GM21423 (cell line): Measurements from ENCODE around the gene STK24.

Experiments used
- ATAC-seq: cut with Tn5 transposase; IDR thresholded peaks from one replicate; pipeline ENCODE4 v1.9.1; 2021; ENCODE audit warnings: mild to moderate bottlenecking, moderate library complexity; ENCODE audit not compliant: unreplicated experiment

The STK24 gene

DNA sequence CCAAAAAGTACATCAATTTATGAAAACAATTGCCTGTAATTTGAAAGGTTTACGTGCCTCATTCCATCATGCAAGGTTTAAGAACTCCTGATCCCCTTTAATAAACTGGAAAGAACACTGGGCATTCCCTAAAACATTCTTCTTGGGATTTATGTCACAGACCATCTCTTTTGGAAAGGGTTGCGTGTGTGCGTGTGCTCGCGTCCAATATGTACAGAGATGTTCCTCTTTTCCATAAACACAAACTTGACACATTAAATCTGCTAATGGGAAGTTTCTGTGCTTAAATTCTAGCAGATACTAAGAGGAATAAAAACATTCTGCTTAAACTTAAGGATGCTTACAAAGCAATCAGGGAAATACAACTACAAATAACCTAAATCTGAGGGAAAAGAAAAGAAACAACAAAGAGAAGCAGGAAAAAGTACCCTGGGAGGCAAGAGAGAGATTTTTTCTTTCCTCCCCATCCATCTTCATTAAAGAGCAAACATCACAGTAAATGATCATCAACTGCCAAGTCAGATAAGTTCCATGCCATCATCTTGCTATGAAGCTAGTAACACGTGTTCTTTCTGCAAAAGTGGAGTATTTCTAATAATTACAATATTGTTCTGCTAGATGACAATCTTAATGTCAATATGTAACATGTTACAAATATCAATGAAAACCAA, 83.7 kb downstream of the STK24 start:
- no peak for ATAC-seq

DNA sequence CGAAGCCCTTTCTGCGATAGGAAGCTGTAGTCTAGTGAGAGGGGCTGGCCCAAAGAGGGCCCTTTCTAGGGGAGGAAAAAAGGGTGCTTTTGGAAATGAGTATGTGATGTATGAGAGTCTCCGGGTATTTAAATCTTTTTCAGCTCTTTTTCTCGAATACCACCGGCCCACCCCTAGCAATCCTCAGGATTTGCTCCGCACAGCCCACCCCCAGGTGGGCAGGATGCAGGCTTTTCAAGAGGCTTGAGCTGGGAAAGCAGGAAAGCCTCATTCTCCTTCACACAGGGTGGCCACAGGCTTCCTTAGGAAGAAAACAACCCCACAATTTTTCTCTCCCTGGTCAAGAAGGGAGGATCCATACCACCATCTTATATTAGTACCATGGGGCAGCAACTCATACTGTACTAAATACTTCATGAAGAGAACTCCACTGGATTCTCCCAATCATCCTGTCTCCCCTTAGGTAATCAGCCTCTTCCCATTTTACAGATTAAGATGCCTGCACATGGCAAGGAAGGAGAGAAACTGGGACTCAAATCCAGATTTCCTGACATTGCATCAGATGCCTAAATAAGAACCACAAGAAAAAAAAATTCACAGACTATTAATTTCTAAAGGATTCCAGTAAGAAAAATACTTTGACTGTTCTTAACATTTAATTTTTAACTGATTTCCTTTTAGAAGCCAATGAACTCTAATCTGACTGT, 84.4 kb downstream of the STK24 start:
- no peak for ATAC-seq

DNA sequence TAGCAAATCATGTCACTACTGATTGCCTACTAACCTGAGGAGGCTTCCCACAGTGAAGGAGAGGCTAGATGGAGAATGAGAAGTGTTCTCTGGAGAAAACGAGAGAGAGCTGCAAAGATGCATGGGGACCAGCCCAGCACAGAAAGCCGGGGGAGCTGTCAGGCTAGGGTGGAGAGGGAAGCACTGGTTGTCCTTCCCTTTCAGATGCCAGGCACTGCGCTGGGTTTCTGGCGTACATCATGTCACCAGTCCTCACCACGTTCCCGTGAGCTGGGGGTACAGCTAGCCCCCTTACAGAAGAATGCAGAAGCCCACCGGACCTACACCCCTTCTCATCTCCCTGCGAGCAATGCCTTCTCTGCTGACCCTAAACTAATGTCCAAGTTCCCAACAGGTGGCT, 86.0 kb downstream of the STK24 start:
- no peak for ATAC-seq

DNA sequence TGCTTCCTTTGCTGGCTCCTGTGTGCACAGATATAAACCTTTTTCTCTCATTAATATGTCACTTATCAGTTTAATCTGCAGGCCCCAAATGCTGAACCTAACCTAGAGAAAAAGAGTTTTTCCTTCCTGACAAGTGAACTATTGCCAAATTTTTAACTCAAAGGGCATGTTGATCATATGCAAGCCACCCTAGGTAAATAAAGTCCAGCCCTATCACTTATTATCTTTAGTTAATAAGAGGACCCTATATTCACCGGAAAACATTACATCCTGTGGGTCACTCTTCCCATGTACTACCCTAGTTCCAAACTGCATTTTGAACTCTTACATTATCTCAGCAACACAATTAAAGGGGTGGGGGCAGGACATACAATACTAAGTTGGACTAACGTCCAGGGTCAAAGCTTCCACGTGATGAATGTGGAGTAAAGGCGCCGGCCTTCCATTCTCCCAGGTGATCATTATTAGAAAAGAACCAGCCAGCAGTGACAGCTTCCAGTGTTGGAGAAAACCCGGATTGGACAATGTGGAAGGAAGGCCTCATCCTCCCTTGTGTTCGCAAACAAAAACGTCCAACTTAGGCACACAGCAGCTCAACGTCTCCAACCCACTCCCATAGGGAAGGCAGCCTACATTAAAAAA, 86.6 kb downstream of the STK24 start:
- no peak for ATAC-seq

DNA sequence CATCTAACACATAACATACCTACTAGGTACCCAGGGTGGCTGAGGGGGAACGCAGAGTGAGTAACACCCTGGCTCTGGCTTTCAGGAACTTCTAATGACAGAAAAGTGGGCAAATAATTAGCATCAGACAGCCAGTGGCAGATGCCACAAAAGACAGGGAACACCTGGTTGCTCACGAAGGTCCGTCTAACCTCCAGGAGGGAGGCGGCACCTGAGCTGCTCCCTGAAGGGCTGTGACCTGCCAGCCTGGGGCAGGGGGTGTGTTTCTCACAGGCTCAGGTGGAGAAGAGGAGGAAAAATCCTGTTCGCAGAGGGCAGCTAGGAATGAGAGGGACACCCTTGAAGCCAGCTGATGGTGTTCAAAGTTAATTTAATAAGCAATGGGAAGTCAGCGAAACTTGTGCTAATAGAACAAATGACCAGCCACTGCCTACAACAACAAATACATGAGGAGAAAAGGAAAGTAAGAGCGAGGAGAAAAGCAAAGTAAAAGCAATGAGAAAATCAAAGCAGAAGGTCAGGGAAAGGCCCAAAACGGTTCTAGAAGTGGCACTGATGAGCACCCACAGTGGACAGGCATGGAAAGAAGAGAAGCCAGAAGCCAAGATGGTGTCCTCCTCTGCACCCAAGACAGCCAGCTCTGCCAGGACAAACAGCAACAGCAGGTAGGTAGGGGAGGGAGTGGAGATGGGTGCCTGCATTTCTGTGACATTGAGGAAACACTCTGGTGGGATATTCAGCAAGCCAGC, 87.3 kb downstream of the STK24 start:
- no peak for ATAC-seq

DNA sequence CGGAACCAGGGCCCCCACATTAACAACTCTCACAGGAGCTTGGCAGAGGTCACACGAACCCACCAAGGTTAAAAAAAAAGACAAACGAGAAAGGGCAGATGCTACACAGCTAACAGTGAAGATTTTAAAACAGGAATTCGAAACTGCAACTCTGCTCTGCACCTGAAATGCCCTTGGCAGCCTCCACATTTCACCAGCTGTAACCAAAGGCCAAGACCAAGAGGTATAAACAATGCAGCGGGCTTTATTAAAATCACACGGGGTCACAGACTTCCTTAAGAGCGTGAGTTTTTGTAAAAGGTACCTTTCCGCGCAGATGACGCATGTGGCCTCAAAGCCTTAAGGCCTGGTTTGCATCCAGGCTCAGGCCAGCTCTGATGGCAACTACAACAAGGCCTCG, 88.2 kb downstream of the STK24 start:
- ATAC-seq: peak; percentile 54

DNA sequence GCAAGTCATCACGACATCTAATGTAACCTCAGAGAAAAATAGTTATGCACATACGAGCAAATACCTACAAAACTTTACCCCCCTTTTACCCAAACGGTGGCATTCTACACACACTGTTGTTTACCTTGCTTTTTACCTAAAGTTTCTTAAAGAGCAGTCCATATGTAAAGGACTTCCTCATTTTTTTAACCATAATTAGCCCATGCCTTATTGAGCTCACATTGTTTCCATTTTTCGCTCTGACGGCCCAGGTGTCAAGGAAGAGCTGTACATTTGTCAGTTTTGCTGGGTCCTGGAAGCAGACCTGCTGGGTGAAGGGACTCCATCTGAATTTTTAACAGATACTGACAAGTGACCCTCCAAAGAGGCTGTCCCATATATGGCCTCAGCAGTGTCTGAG, 89.4 kb downstream of the STK24 start:
- ATAC-seq: no peak

DNA sequence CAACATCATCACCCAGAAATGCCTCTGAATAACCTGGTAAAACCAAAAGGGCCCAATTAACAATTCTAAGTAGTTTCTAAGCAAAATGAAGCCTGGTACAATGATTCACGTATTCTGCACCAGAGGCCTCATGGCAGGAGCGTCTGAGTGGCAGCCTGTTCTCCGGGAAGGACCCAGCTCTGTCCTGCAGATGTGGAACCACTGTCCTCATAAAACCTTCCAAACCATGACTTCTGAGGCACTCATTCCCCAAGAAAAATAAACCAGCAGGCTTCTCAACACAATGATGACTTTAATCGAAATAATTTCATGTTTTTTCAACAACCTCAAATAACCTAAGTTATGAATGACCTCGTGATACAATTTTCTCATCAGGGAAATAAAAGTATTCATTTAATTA, 89.9 kb downstream of the STK24 start:
- ATAC-seq: no peak

DNA sequence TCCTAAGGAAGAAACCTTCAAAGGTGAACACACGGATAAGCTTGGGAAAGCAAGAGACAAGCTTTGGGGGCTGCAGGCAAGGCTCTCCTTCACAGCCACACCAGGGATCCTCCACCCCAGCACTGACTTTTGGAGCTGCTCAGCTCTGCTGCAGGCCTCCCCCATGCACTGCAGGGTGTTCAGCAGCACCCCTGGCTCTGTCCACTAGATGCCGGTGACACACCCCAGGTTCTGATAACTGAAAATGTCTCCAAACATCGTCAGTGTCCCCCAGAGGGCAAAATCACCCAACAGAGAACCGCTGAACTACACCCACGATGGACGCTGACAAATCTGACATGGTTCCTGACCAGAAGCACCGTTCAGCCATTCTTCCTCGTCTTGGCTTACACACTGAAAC, 90.5 kb downstream of the STK24 start:
- ATAC-seq: no peak

DNA sequence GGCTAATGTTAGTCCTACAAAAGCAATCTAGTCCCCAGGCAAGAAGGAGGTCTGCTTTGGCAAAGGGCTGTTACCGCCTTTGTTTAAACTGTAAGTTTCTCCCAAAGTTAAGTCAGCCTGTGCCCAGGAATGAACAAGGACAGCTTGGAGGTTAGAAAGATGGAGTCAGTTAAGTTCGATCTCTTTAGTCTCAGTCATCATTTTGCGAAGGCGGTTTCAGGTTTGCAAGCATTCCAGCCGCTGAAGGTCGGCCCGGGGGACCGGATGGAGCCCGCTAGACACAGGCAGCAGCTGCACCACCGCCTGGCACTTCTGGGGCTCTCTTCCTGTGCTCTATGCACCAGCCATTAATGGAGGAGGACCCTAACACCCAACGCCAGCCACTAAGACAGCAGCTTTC, 91.3 kb downstream of the STK24 start:
- no peak for ATAC-seq

DNA sequence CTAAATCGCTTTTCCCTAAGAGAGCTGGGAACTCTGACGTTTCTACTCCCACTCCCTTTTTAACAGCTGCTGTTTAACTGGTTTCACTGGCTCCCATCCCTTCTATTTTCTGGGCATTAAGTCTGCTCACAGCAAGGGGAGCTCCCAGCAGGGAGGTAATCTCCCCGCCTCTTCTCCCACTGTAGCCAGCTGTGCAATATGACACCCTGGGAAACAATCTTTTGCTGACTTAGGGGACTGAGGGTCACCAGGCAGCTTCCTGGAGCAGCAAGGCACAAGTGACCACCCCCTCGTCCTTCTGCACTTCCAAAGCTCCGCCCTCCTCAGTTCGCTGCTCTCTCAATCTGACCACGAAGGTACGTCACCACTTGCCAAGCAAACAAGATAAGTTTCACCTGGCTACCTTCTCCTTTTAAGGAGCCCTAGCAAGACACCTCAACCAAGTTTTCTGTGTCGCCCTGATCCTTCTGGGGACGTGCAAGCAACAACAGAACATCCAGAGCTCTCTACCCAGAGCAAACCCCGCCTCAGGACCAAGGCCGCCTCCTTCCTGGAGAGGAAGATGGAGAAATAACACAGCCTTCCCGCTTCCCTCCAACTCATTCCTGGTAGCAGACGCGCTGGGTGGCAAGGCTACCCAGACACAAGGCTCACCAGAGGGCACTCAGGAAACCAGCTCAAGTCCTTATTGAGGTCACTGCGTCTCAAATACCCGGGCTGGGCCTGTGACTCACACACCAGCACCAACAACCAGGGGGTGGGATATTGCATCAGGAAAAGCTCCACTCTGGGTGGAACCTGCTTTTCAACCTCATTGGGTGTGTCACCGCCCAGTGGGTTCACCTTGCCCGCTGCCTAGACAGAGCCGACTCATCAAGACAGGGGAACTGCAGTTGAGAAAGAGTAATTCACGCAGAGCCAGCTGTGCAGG, 92.4 kb downstream of the STK24 start:
- peak; percentile 49 for ATAC-seq

DNA sequence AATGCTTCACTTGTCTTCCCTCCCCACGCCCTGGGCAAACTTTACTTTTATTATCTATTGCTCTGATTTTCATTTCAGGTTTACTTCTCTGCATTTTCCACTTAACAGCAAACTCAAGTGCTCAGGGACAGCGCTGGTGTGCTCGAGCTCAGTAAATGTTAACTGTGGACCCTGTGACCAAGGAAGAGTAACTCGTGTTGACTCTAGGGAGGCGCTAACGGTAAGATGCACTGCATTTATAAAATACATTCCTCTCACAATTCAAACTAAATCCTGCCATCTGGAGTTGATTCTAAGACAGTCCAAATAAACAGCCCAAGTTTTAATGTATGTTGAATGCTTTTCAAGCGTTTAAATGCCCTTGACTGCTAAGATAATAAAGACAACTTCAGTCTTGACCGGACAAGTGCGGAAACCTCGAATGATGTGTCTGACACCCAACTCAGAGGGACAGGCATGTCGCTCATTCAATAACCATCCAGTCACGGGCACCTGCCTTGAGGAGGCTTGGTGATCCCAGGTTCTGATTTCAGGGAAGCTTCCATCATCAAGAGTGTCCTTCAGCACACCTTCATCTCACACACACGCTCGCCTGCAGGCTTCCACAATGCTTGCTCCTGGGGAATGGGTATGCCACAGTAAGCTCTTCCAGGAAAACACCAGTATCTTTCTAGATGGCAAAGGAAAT, 93.2 kb downstream of the STK24 start:
- ATAC-seq: no peak

DNA sequence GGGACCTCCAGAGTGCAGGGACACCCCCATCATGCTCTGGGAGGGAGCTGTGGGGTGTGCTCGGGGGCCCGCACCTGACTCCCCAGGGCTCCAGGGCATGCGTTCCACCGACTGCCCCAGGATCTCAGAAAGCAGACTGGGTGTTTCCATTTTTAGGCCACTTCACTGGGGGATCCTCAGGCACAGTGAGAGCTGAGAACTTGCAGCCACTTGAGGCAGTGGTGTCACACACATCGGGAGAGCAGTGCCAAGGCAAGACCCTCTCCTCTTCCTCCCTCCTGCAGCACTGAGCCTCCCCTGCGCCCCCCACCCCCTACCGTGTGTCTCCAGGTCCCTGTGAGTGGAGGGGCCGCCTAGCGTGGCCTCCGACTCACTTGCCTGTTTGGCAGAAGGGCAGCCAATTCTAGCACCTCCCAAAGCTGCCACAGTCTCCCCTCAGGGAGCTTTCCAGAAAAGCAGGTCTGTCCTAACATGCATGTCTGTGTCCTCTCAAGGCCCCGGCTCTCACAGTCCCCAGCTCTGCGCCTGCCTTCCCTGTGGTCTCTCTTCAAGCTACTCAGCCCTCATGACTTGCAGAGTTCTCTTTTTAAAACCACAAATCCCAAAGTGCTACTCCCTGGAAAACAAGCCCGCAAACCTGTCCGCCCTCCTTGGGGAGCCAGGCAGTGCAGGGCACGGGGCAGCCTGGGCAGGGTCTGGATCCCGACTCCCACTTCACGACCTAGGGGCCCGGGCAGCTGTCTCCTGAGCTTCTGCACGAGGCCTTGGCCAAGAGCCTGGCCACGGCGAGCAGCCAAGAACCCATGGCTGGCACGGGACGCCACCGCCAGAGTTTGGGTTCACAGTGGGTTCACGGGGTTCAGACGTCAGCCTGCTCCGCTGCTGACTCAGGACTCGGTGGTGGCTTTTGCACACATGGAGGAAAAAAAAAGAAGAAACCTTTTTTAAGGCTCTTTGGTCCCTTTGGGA, 94.1 kb downstream of the STK24 start:
- ATAC-seq: no peak

DNA sequence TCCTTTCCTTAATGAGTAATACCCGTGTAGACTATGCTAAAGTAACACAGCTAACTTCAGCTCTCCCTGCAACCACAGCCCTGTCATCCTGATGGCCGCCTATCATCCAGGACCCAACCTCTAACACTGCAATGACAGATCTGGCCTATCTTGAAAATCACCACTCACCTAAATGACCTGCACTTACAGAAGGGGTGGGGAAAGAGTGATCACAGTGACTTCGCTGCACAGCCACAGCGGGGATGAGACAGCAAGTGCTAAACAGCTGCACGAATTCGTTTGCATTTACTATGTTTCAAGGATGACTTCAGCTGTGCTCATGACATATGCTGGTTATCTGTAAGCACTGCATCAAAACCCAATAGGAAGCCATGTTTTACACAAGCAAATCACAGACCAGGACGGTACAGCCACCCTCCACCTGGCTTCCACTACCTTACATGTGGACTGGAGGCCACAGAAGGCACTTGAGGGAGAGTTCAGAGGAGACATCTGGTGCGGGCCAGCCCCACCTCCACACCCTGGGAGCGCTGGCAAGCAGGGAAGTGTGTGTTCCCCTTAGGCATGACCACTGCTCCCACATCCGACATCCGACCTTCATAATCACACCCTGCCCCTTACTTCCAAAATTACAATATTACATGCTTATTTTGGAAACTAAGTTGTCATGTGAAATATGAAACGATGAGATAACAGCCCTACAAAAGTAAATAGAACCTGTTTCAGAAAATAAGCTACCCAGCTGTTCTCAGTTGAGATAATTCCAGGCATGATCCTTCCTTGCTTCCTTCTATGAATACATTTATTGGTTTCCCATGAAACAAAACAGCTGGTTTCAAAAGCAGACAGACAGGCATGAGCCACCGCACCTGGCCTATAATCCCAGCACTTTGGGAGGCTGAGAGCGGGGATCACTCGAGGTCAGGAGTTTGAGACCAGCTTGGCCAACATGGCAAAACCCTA, 95.7 kb downstream of the STK24 start:
- ATAC-seq: no peak

DNA sequence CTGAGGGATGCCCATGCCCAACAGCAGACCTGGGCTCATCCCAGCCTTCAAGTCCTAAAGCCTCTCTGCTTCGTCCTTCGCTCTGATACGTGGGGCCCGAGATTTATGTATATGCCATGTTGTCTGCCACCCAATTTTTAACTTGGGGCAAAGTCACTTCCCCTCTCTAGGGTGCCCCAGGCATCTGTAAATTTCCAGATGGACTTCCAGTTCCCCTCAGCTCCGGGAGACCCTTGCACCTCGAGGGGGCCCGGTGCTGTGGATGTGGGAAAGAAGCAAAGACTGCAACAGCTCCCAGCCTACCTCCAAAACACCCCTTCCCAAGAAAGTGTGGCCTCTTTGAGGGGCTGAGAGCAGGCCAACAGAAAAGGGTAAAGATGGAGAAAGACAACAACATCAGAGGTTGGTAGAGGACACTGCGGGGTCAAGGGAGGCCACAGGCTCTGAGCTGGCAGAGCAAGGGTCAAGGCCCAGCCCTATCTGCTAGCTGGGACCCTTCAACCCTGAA, 97.4 kb downstream of the STK24 start:
- no peak for ATAC-seq

DNA sequence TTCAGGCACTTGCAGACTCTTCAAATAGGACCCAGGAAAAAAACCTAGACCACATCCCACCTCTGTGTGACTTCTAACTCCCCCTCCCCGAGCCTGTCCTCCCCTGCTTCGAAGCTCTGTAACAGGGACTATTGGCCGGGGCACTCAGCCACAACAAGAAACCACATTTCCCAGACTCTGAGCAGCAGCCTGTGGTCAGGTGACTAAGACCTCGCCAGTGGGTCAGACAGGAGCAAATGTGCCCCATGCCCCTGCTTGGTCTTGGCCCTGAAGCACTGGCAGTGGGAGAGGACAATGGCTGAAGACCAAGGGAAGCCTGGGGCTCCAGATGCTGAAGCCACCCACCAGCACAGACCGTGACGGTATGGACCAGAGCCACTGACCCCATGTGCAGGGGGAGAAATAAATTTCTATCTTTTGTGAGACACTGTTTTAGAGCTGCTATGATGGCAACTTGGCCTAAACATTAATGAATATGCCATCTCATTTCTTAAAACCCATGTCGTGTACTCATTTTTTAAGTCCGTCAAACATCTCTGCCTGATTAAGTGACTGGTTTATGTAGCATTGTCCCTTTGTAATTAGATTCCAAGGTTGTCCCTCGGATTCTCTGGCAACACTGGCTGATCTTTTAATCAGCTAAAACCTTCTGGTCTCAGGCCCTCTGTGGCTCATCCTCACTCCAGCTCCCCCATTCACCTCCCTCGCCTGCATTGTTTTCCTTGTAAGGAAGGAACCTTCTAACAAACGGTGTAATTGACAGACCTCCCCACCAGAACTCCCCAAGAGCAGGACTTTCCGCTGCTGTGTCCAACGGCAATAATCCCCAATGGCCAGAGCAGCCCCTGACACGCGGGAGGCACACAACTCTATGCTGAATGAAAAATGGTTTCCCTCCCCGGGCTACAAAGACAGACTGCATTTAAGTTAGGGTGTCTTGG, 98.4 kb downstream of the STK24 start:
- peak; percentile 35 for ATAC-seq
